Gastroesophageal sphincter (tissue), 4 donors: Measurements from ENCODE around the gene SETBP1. TPM values are rescaled to one million over a fixed set of nuclear protein-coding genes. Genes with fewer than 3 reads are reported as not detected.
A peak's percentile ranks its signal among the peaks of the same experiment; 100 is the strongest.

Experiments
- ATAC-seq: fragments of 150-250 bp; one replicate; pipeline ENCODE4 v1.9.1; 2016; ENCODE audit warnings: mild to moderate bottlenecking, moderate library complexity
- H3K27ac ChIP-seq, 4 donors: fragments of 200-600 bp; sonication (generic) in 3 of 4; 1 replicate in 3 of 4; 2 replicates in 1 of 4; pipeline ENCODE4 v1.5.1; 2016 to 2019
- H3K27me3 ChIP-seq: fragments of 200-600 bp; sonication (generic); one replicate; pipeline ENCODE4 v1.5.1; 2019
- H3K36me3 ChIP-seq, 2 donors: fragments of 200-600 bp; sonication (generic); one replicate each; pipeline ENCODE4 v1.5.1; 2019; ENCODE audit warnings: control low read depth in 1 of 2
- H3K4me1 ChIP-seq, 3 donors: fragments of 200-600 bp; sonication (generic); 1 replicate in 2 of 3; 2 replicates in 1 of 3; pipeline ENCODE4 v1.5.1; 2016 to 2019; ENCODE audit warnings: control low read depth in 2 of 3
- H3K4me3 ChIP-seq, 2 donors: fragments of 200-600 bp; sonication (generic); one replicate each; pipeline ENCODE4 v1.5.1; 2019; ENCODE audit warnings: mild to moderate bottlenecking in 1 of 2, moderate library complexity in 1 of 2
- H3K9me3 ChIP-seq, 3 donors: fragments of 200-600 bp; sonication (generic); one replicate each; pipeline ENCODE4 v1.5.1; 2017 to 2019; ENCODE audit warnings: control low read depth in 2 of 3
- EP300 ChIP-seq: sonication (generic); formaldehyde crosslinking; IDR thresholded peaks from one replicate; pipeline ENCODE4 v1.6.1; 2017; ENCODE audit warnings: antibody characterized with exemption, mild to moderate bottlenecking
- POLR2A ChIP-seq, 2 donors: fragments of 450-650 bp; IDR thresholded peaks; one replicate each; pipeline ENCODE4 v1.6.1; 2017; ENCODE audit warnings: antibody characterized with exemption in 2 of 2, mild to moderate bottlenecking in 2 of 2, moderate library complexity in 1 of 2
- POLR2AphosphoS5 ChIP-seq: sonication (generic); formaldehyde crosslinking; IDR thresholded peaks from one replicate; pipeline ENCODE4 v1.6.1; 2017; ENCODE audit warnings: antibody characterized with exemption
- WGBS, 2 donors: methylation state at CpG; one replicate each; pipeline ENCODE4 v1.1.5; 2018; ENCODE audit warnings: low coverage in 1 of 2; 5-methylcytosine and 5-hydroxymethylcytosine counted together
- total RNA-seq, 4 donors: library from RNA; depleted of rRNA; stranded (reverse); fragments of >200 nt; gene quantifications; one replicate each; pipeline ENCODE4 v1.1.0, GENCODE V29; 2016
- TF ChIP-seq, protein P1 (sequence below), 4 experiments: fragments of 200-600 bp in 2 of 4; fragments of 450-650 bp in 2 of 4; sonication (generic) in 1 of 4; IDR thresholded peaks; one replicate each; pipeline ENCODE4 v1.5.1; 2017 to 2019; ENCODE audit warnings: antibody characterized with exemption in 4 of 4, mild to moderate bottlenecking in 2 of 4, moderate library complexity in 2 of 4

Gene SETBP1
- total RNA-seq, 4 donors from 2014 or later, result 42.5 to 87.6 (median 67.8) TPM

DNA sequence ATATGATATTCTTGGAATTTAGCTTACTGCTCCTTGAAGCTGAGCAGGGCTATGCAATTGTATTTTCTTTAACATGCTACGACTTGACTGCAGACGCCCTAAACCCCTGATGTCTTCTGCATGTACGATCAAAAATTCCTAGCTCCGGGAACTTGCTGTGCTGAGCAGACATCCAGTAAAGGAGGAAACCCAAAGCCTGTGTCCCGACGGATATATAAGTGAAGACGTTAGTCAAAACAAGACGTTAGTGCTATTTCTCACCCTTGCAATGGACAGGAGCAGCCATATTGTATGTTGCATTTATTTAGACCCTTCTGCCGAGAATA is 51.5 kb downstream of the SETBP1 start:
- 90 to 97% methylated on average over 9 of the region's 9 CpGs for WGBS, 2 donors
- Histone ChIP-seq H3K36me3 (no peaks in the 10 kb centered on the region), H3K4me1 (peaks cover 4 to 59% (median 9%) of the 10 kb centered on the region in 3 donors), H3K9me3 (no peaks in the 10 kb centered on the region), H3K27ac (no peak overlapping the region), H3K4me3 (no peak overlapping the region), H3K27me3 (no peaks in the 10 kb centered on the region)
- no peak for ATAC-seq
- TF ChIP-seq EP300, result no peak
- no peak for TF ChIP-seq POLR2AphosphoS5
- TF ChIP-seq, protein P1, sequence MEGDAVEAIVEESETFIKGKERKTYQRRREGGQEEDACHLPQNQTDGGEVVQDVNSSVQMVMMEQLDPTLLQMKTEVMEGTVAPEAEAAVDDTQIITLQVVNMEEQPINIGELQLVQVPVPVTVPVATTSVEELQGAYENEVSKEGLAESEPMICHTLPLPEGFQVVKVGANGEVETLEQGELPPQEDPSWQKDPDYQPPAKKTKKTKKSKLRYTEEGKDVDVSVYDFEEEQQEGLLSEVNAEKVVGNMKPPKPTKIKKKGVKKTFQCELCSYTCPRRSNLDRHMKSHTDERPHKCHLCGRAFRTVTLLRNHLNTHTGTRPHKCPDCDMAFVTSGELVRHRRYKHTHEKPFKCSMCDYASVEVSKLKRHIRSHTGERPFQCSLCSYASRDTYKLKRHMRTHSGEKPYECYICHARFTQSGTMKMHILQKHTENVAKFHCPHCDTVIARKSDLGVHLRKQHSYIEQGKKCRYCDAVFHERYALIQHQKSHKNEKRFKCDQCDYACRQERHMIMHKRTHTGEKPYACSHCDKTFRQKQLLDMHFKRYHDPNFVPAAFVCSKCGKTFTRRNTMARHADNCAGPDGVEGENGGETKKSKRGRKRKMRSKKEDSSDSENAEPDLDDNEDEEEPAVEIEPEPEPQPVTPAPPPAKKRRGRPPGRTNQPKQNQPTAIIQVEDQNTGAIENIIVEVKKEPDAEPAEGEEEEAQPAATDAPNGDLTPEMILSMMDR (IDR thresholded peaks at IDR 0.05), result no peak
- TF ChIP-seq POLR2A (IDR thresholded peaks at IDR 0.05), result no peak

DNA sequence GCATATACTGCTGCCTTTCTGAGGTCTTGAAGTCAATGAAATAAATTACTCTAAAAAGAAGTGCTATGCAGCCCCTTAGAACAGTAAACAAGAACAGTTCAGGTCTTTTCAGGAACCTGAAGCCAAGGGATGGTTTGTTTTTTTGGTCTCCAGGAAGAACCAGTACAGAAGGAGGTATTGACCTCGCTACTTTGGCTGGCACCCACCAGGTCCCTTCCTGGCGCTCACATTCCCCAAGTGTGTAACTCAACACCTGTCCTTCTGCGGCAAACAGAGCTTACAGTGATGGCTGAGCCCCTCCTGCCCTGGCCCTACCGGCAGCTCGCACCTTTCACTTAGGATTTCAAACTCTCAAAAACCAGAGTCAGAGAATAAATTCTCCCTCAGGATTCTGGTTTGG is 51.9 kb downstream of the SETBP1 start:
- peaks cover 0 to under 1% of the 10 kb centered on the region in 2 donors for H3K36me3 ChIP-seq
- no peaks in the 10 kb centered on the region for H3K27me3 ChIP-seq
- peaks cover under 1 to 56% (median 5%) of the 10 kb centered on the region in 3 donors for H3K4me1 ChIP-seq
- no CpG with 5 or more reads among the region's 5 CpGs for WGBS, 2 donors
- ATAC-seq, result no peak
- no peaks in the 10 kb centered on the region for H3K9me3 ChIP-seq
- H3K27ac ChIP-seq, result no peak overlapping the region
- H3K4me3 ChIP-seq, result no peak overlapping the region
- TF ChIP-seq, protein P1 (IDR thresholded peaks at IDR 0.05), result no peak
- TF ChIP-seq POLR2AphosphoS5, result no peak
- no peak for TF ChIP-seq EP300
- no peak for TF ChIP-seq POLR2A (IDR thresholded peaks at IDR 0.05)

DNA sequence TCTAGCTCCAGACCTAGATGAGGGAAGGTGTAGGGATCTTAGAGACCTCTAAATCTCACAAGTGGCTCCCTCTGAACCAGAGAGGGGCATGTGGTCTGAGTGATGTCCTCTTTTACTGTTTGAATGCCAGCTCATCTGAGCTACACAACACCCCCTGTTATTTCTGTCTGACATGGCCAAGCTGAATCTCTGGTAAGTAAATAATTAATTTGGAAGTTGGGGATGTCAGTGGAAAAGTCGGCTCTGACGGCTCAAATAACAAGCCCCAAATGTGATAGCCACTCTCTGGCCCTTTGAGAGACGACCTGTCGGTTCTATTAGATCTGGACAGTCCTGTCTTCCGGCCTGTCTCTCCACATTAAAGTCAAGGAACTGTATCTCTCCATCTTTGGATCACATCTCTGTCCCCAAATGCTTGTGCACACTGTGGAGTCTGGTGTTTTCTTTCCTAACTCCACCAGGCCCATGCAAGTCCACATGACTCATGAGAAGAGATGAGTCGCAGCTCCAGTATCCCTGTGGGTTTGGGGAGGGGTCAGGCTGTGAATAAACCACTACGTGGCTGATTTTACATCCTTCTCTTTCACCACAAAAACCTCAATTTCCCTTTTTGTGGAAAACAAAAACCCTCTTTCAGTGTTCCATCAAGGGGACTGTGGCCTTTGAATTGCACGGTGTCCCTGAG is 52.5 kb downstream of the SETBP1 start:
- Histone ChIP-seq H3K36me3 (peaks cover 0 to 3% of the 10 kb centered on the region in 2 donors), H3K9me3 (no peaks in the 10 kb centered on the region), H3K4me1 (peaks cover 0 to 49% (median 5%) of the 10 kb centered on the region in 3 donors), H3K4me3 (no peak overlapping the region), H3K27ac (no peak overlapping the region), H3K27me3 (no peaks in the 10 kb centered on the region)
- 66 to 84% methylated on average over 6 to 8 of the region's 8 CpGs for WGBS, 2 donors
- TF ChIP-seq POLR2AphosphoS5, result peak; percentile 20
- TF ChIP-seq, protein P1 (IDR thresholded peaks at IDR 0.05), result no peak
- ATAC-seq, result peak; percentile 48

DNA sequence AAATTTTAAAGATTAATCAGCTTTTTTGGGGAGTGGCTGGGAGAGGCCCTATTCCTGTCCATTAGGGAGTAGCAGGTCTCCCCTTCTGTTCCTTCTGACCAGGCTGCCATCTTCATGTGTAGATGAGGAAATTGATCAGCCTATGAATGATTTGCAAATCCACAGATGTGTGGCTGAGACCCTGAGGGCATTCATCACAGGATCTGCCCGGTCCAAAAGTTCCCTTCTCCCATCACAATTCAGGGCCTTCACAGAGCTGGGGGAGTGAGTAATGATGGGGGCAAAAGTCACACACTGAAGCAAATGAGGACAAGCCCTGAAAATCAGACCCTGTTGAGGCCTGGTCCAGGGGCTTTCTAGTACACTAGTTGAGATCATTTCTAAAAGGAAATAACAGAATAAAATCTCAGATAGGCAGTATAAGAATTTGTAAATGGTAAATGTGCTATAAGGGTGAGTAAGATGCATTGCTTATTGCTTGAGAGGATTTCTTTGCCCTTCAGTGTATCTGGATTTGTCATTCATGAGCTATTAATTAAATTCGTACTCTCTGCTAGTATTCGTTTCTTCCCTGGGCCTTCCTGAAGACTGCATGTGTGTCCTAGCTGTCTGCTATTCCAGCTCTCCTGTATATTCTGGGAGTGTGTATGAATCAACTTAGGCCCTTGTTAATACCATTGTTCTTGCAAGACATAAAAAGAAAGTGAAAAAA is 53.2 kb downstream of the SETBP1 start:
- no peak for ATAC-seq
- no peak overlapping the region for H3K4me3 ChIP-seq
- TF ChIP-seq POLR2AphosphoS5, result no peak
- TF ChIP-seq, protein P1 (IDR thresholded peaks at IDR 0.05), result no peak
- TF ChIP-seq EP300, result no peak
- TF ChIP-seq POLR2A (IDR thresholded peaks at IDR 0.05), result no peak
- H3K27me3 ChIP-seq, result no peaks in the 10 kb centered on the region
- peaks cover 0 to 43% (median 5%) of the 10 kb centered on the region in 3 donors for H3K4me1 ChIP-seq
- H3K9me3 ChIP-seq, result no peaks in the 10 kb centered on the region
- WGBS, 2 donors, result 69 to 81% methylated on average over 2 of the region's 3 CpGs
- H3K36me3 ChIP-seq, result peaks cover 0 to 3% of the 10 kb centered on the region in 2 donors
- peak overlapping the region in 1 of 4 donors; percentile 6 for H3K27ac ChIP-seq

DNA sequence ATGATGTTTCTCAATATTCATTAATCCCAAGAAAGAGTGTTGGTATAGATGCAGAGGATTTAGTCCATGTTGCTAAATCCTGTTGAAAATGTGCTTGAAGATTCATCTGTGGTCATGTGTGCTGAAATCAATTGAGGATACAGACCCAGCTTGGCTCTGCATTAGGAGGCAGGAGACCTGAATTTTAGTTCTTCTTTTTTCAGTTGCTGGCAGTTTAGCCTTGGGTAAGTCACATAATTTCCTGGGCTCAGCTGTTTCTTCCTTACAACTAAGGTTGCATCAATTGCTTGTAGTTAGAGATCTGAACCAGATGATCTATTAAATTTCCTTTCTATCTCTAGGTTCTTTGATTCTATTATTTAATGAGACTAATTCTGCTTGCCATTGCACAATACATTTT is 54.4 kb downstream of the SETBP1 start:
- Histone ChIP-seq H3K4me1 (peaks cover 0 to 55% (median 5%) of the 10 kb centered on the region in 3 donors), H3K36me3 (peaks cover 0 to 3% of the 10 kb centered on the region in 2 donors), H3K27ac (no peak overlapping the region), H3K27me3 (no peaks in the 10 kb centered on the region), H3K4me3 (no peak overlapping the region), H3K9me3 (no peaks in the 10 kb centered on the region)
- no peak for TF ChIP-seq POLR2A (IDR thresholded peaks at IDR 0.05)
- TF ChIP-seq, protein P1 (IDR thresholded peaks at IDR 0.05), result no peak
- no peak for ATAC-seq
